ENCODE measurements around the gene SLC25A44.

Gene SLC25A44

DNA sequence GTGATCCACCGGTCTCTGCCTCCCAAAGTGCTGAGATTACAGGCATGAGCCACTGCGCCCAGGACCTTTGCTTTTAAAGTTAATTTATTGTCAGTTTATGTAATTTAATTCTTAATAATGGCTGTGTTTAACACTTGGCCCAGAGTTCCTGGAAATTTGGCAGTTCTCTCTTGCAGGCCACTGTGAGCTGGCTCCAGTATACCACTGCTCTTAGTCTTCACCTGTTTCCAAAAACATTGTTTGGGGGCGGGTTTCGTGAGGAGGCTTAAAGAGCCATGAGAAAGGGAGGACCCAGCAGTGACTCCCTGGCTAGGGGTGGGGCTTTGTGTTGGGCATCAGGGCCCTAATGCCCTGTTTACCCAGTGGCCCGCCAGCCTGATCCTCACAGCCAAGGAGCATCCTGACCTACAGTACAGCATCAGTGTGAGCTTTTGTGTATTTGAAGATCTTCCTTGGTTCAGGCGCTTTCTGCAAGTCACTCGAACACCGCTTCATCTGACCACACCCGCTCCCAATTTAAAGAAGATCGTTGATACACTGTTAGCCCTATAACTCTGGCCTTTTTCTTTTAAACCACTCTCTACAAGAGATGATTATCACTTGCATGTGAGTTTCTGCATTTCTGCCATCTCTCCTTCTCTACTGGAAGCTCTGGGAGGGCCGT is 36.0 kb downstream of the SLC25A44 start:
- TF ChIP-seq EZH2 (optimal IDR thresholded peaks at IDR 0.05; ENCODE audit: low read depth, low read length) (no peak), CTCF (IDR thresholded peaks at IDR 0.05; ENCODE audit: low read length) (no peak), EZH2phosphoT487 (IDR thresholded peaks at IDR 0.05; ENCODE audit: low read length) (no peak)
- Histone ChIP-seq H3K27ac (ENCODE audit: low read length) (no peak overlapping the region), H3F3A (ENCODE audit: insufficient read depth, low read length) (peaks cover 34% of the 10 kb centered on the region), H3K9me3 (replicated peaks; ENCODE audit: insufficient read depth, low read length) (no peaks in the 10 kb centered on the region), H4K20me1 (ENCODE audit: insufficient read depth, low read length) (no peaks in the 10 kb centered on the region), H3K4me3 (ENCODE audit: low read length) (no peak overlapping the region), H2AFZ (ENCODE audit: low read length) (no peak overlapping the region), H3K4me1 (ENCODE audit: low read length) (peaks cover 32% of the 10 kb centered on the region), H3K9ac (ENCODE audit: low read length) (no peak overlapping the region), H3K27me3 (replicated peaks; ENCODE audit: insufficient read depth, low read length) (no peaks in the 10 kb centered on the region), H3K9me2 (replicated peaks; ENCODE audit: insufficient read depth, low read length) (no peaks in the 10 kb centered on the region), H3K36me3 (replicated peaks; ENCODE audit: insufficient read depth, low read length) (no peaks in the 10 kb centered on the region), H3K79me2 (ENCODE audit: low read length) (peaks cover 10% of the 10 kb centered on the region; the same call in 1 of the 2 replicates), H3K4me2 (ENCODE audit: low read depth, low read length) (no peak overlapping the region)
- no peak for DNase-seq

DNA sequence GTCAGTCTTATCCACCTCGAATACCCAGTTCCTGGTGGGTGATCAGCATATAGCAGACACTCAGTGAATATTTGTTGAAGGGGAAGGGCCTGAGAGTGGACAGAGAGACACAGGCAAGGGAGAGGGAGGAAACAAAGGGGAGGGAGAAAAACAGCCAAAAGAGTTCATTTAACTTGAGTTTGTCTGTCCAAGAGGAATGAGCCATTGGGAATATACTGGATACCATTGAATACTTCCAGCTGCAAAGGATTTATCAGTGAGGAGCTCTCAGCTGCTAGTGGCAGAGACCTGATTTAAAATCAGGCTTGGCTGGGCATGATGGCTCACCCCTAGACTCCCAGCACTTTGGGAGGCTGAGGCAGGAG is 36.6 kb downstream of the SLC25A44 start:
- TF ChIP-seq CTCF (IDR thresholded peaks at IDR 0.05; ENCODE audit: low read length), result no peak
- Histone ChIP-seq H3K79me2 (ENCODE audit: low read length) (peaks cover 10% of the 10 kb centered on the region; the same call in 1 of the 2 replicates), H3K4me3 (ENCODE audit: low read length) (no peak overlapping the region), H2AFZ (ENCODE audit: low read length) (no peak overlapping the region), H3F3A (ENCODE audit: insufficient read depth, low read length) (peaks cover 29% of the 10 kb centered on the region), H3K9me3 (replicated peaks; ENCODE audit: insufficient read depth, low read length) (no peaks in the 10 kb centered on the region), H3K4me2 (ENCODE audit: low read depth, low read length) (no peak overlapping the region), H3K27me3 (replicated peaks; ENCODE audit: insufficient read depth, low read length) (no peaks in the 10 kb centered on the region), H3K36me3 (replicated peaks; ENCODE audit: insufficient read depth, low read length) (no peaks in the 10 kb centered on the region), H3K4me1 (ENCODE audit: low read length) (peaks cover 27% of the 10 kb centered on the region), H3K27ac (ENCODE audit: low read length) (no peak overlapping the region), H3K9ac (ENCODE audit: low read length) (no peak overlapping the region), H3K9me2 (replicated peaks; ENCODE audit: insufficient read depth, low read length) (no peaks in the 10 kb centered on the region), H4K20me1 (ENCODE audit: insufficient read depth, low read length) (no peaks in the 10 kb centered on the region)
- DNase-seq, result no peak

- no peaks in the 10 kb centered on the region for H4K20me1 ChIP-seq (ENCODE audit: insufficient read depth, low read length)
- H3K4me1 ChIP-seq (ENCODE audit: low read length), result peaks cover 16% of the 10 kb centered on the region
- H3K9me2 ChIP-seq (replicated peaks; ENCODE audit: insufficient read depth, low read length), result no peaks in the 10 kb centered on the region
- DNase-seq, result no peak
- H3K4me2 ChIP-seq (ENCODE audit: low read depth, low read length), result no peak overlapping the region
- H3K4me3 ChIP-seq (ENCODE audit: low read length), result no peak overlapping the region
- H2AFZ ChIP-seq (ENCODE audit: low read length), result no peak overlapping the region
- peaks cover 10% of the 10 kb centered on the region; the same call in 1 of the 2 replicates for H3K79me2 ChIP-seq (ENCODE audit: low read length)
- peaks cover 4% of the 10 kb centered on the region; the same call in 1 of the 2 replicates for H3K36me3 ChIP-seq (replicated peaks; ENCODE audit: insufficient read depth, low read length)
- H3F3A ChIP-seq (ENCODE audit: insufficient read depth, low read length), result peaks cover 11% of the 10 kb centered on the region
- no peak overlapping the region for H3K27ac ChIP-seq (ENCODE audit: low read length)
- H3K27me3 ChIP-seq (replicated peaks; ENCODE audit: insufficient read depth, low read length), result no peaks in the 10 kb centered on the region
- H3K9ac ChIP-seq (ENCODE audit: low read length), result no peak overlapping the region
- TF ChIP-seq EZH2 (optimal IDR thresholded peaks at IDR 0.05; ENCODE audit: low read depth, low read length), result no peak
- TF ChIP-seq EZH2phosphoT487 (IDR thresholded peaks at IDR 0.05; ENCODE audit: low read length), result no peak
- TF ChIP-seq CTCF (IDR thresholded peaks at IDR 0.05; ENCODE audit: low read length), result no peak
- no peaks in the 10 kb centered on the region for H3K9me3 ChIP-seq (replicated peaks; ENCODE audit: insufficient read depth, low read length)
Measured at GRCh38 chr1:156232201-156232894, 38.4 kb downstream of the SLC25A44 start.
